Motor neuron (in vitro differentiated cells): Measurements from ENCODE around the gene TSPYL1. TPM values are rescaled to one million over a fixed set of nuclear protein-coding genes. Genes with fewer than 3 reads are reported as not detected.

Experiments
- ATAC-seq, 8 experiments: fragments of 200-7000 bp; cut with Tn5 transposase; replicated peaks in 6 of 8; 2 replicates each; pipeline ENCODE4 v1.8.0; 2021; ENCODE audit warnings: mild to moderate bottlenecking in 8 of 8, moderate library complexity in 8 of 8
- H3K27ac ChIP-seq, 2 donors: fragments of 250-450 bp; sonication (Bioruptor Pico); 2 replicates each; pipeline ENCODE4 v1.9.0; 2021; ENCODE audit warnings: antibody characterized with exemption in 2 of 2, mild to moderate bottlenecking in 2 of 2, moderate library complexity in 1 of 2
- H3K4me1 ChIP-seq, 2 donors: fragments of 250-450 bp; sonication (Bioruptor Pico); replicated peaks in 1 of 2; 2 replicates each; pipeline ENCODE4 v1.6.1; 2021; ENCODE audit warnings: antibody characterized with exemption in 2 of 2, mild to moderate bottlenecking in 2 of 2, moderate library complexity in 1 of 2
- H3K4me3 ChIP-seq, 5 donors: fragments of 250-450 bp; sonication (Bioruptor Pico); 2 replicates each; pipeline ENCODE4 v1.9.0; 2021; ENCODE audit warnings: antibody characterized with exemption in 5 of 5, mild to moderate bottlenecking in 5 of 5, moderate library complexity in 4 of 5
- WGBS, 10 experiments: fragments of 450-650 bp; shearing (Covaris generic); methylation state at CpG; one replicate each; pipeline ENCODE4 v1.0.0; 2022; 5-methylcytosine and 5-hydroxymethylcytosine counted together
- in situ Hi-C, 9 experiments: fragments of 400-800 bp; cut with MboI; loops; one replicate each; pipeline ENCODE4 v1.15.0; 2021; ENCODE audit warnings: low sequenced_read_pairs in 9 of 9, low pct_unique_long_range_greater_than_20kb in 2 of 9; ENCODE audit not compliant: unreplicated experiment in 9 of 9
- total RNA-seq, 8 experiments: library from RNA; unstranded; fragments of 300-600 nt; gene quantifications; 2 replicates each; pipeline versions ENCODE4 v1.2.3 to v1.2.4, GENCODE V29; 2022

The TSPYL1 gene
- total RNA-seq, 8 experiments from 2014 or later: 44.9 to 103 (median 70.5) TPM

DNA sequence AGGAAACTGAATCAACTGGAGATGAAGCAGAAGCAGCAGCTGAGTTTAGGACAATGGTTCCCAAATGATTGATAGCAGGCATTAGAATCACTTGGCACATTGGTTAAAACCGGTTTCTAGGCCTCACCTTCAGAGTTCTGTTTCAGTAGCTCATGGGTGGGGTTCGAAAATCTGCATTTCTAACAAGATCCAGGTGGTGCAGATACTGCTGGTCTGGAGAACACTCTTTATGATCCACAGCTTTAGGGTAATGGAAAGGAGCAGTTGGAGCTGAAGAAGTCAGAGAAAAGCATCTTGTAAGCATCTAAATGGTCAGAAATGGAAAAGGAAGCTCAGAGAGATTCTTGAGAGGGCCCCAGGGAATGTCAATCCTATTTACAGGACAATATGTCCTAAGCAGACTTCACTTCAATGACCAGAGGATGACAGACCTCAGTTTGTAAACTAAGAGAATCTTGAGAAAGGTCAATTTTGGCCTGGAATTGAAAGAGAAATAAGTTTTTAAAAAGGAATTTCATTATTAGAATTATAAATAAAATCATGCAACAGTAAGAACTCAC, 8.5 kb downstream of the TSPYL1 start:
- in situ Hi-C loops: loop anchor here in 2 of 9 experiments (25.0 kb wide), 2 partner anchors 266 to 291 kb away; partner anchors contain the start of genes CALHM4 (in 1 of the 2), RWDD1 (in 1 of the 2) and TRAPPC3L (in 1 of the 2)
- no peak overlapping the region for H3K27ac ChIP-seq
- peaks cover 9 to 11% of the 10 kb centered on the region in 2 donors for H3K4me1 ChIP-seq
- peak in 1 of 8 experiments; percentile 29 for ATAC-seq
- 17 to 40% (median 29%) methylated on average over 1 to 2 of the region's 2 CpGs; no CpG with 5 or more reads in 3 of the 10 experiments for WGBS, 10 experiments
- H3K4me3 ChIP-seq: no peak overlapping the region

DNA sequence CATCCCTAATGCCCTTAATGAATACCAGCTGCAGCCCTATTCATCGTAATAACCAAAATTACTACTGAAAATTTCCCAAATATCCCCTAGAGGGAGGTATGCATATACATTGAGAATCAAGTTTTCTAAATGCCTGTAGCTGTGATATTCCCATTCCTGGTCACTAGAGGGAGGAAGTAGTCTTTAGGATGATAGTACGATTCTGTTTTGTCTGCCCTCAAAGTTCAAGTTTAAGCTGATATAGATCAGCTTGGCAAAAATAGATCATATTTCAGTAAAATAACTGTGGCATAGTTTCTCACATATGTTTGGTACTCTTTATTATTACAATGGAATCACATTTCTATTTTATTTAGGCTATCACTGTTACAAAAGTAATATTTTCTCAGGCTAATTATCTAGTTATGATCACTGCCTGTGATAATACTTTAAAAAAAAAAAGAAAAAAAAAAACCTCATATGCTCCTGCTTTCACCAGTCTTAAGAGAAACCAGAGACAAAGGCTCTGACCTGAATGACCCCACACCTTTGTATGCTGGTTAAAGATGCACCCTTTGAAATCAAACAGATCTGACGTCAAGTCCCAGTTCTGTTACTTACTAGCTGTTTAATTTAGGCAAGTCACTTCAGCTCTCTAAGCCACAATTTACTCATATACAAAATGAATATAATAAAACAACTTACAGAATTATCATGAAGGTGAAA, 11.0 kb downstream of the TSPYL1 start:
- peak; percentile 62 to 87 (median 77) for ATAC-seq
- in situ Hi-C loops: loop anchor here in 3 of 9 experiments (10.0 to 25.0 kb wide), 3 partner anchors 269 to 296 kb away; partner anchors contain the start of genes CALHM4 (in 1 of the 3), RWDD1 (in 1 of the 3) and TRAPPC3L (in 1 of the 3)

DNA sequence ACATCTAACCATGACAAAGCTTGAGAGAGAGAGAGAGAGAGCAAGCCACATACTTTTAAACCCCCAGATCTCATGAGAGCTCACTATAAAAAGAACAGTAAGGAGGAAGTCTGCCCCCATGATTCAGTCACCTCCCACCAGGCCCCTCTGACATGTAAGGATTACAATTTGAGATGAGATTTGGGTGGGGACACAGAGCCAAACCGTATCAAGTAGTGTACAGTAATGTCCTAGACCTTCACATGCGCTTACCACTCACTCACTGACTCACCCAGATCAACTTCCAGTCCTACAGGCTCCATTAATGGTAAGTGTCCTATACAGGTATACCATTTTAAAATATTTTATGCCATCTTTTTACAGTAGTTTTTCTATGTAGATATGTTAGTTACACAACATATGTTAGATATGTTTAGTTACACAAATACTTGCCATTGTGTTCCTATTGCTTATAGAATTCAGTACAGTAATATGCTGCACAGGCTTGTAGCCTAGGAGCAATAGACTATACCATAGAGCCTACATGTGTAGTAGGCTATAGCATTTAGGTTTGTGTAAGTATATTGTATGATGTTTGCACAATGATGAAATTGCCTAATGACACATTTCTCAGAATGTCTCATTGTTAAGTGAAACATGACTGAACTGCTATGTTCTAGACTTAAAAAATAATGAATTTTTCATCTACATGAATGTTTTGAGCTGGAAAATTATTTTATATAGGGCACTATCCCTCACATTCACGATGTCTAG, 11.7 kb downstream of the TSPYL1 start:
- peak in 2 of 8 experiments; percentile 10 to 29 for ATAC-seq
- no peak overlapping the region for H3K4me3 ChIP-seq

More for the DNA sequence above, 11.0 kb downstream of the TSPYL1 start:
- no peak overlapping the region for H3K27ac ChIP-seq
- no peak overlapping the region for H3K4me3 ChIP-seq
- no peaks in the 10 kb centered on the region for H3K4me1 ChIP-seq
- 0 to 100% (median 33%) methylated on average over 1 to 3 of the region's 3 CpGs for WGBS, 10 experiments

DNA sequence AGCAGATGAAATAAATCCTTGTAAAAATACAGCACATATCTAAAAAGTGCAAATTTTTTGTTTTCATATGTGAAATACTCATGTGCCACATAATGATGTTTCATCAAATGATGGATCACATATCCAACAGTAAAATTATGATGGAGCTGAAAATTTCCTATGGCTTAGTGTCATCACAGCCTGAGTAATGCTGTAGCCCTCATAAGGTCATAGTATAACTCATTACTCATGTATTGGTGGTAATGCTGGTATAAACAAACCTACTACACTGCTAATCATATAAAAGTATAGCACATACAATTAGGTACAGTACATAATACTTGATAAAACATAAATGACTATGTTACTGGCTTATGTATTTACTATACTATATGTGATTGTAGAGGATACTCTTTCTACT, 12.9 kb downstream of the TSPYL1 start:
- in situ Hi-C loops: loop anchor here in 3 of 9 experiments (10.0 to 25.0 kb wide), 3 partner anchors 270 to 298 kb away; partner anchors contain the start of genes CALHM4 (in 1 of the 3), RWDD1 (in 1 of the 3) and TRAPPC3L (in 1 of the 3)
- no peak for ATAC-seq
- Histone ChIP-seq H3K27ac (no peak overlapping the region), H3K4me1 (no peaks in the 10 kb centered on the region), H3K4me3 (no peak overlapping the region)

More for the DNA sequence above, 11.7 kb downstream of the TSPYL1 start:
- no peaks in the 10 kb centered on the region for H3K4me1 ChIP-seq
- in situ Hi-C loops: loop anchor here in 3 of 9 experiments (10.0 to 25.0 kb wide), 3 partner anchors 269 to 297 kb away; partner anchors contain the start of genes CALHM4 (in 1 of the 3), RWDD1 (in 1 of the 3) and TRAPPC3L (in 1 of the 3)
- WGBS, 10 experiments: 0 to 67% (median 40%) methylated on average over 1 to 3 of the region's 3 CpGs; no CpG with 5 or more reads in 1 of the 10 experiments
- H3K27ac ChIP-seq: no peak overlapping the region

DNA sequence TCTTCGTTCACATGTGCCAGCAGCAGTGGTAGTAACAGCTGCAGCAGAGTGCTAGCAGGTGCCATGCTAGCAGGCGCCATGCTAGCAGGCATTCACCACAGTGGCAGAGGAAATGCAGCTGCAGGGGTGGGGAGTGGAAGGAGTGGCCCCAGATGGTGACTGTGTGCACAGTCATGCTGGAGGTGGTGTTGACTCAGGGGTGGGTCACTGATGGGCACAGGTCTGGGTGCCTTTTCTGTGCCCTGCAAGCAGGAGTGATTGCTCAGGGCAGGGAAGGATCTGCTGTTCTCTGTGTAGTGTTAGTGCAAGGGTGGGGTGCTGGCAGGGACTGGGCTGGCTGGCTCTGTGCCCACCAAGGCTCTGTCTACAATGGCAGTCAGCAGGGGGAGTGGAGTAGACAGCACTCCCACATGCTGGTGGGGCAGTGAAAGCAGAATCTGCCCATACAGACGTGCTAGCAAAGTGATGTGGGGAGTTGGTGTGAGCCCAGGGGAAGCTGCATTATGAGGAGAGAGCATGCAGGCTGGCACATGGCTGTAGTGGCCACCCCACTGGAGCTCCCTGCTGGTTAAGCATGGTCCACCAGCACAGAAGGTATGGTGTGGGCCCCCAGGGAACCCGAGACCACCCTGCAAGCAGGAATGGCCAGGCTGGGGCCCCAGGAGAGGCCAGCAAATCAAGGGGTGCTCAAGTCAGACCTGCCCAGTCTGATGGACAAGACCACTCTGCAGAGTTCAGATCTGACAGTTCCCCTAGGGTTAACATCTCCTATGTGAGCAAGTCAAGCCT, 14.5 kb downstream of the TSPYL1 start:
- WGBS, 10 experiments: 48 to 100% (median 57%) methylated on average over 1 to 2 of the region's 4 CpGs; no CpG with 5 or more reads in 5 of the 10 experiments
- Histone ChIP-seq H3K4me1 (no peaks in the 10 kb centered on the region), H3K4me3 (no peak overlapping the region), H3K27ac (no peak overlapping the region)
- peak in 5 of 8 experiments; percentile 19 to 82 (median 47) for ATAC-seq
- in situ Hi-C loops: loop anchor here in 3 of 9 experiments (10.0 to 25.0 kb wide), 3 partner anchors 272 to 300 kb away; partner anchors contain the start of genes CALHM4 (in 1 of the 3), RWDD1 (in 1 of the 3) and TRAPPC3L (in 1 of the 3)

DNA sequence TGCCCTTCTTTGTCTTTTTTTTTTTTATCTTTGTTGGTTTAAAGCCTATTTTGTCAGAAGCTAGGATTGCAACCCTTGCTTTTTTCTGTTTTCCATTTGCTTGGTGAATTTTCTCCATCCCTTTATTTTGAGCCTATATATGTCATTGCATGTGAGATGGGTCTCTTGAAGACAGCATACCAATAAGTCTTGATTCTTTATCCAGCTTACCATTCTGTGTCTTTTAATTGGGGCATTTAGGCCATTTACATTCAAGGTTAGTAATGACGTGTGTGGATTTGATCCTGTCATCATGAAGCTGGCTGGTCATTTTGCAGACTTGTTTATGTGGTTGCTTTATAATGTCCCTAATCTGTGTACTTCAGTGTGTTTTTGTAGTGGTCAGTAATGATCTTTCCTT, 16.4 kb downstream of the TSPYL1 start:
- in situ Hi-C loops: loop anchor here in 3 of 9 experiments (10.0 to 25.0 kb wide), 3 partner anchors 274 to 301 kb away; partner anchors contain the start of genes CALHM4 (in 1 of the 3), RWDD1 (in 1 of the 3) and TRAPPC3L (in 1 of the 3)
- Histone ChIP-seq H3K4me1 (no peaks in the 10 kb centered on the region), H3K27ac (no peak overlapping the region), H3K4me3 (no peak overlapping the region)
- no peak for ATAC-seq
- 83 to 100% (median 100%) methylated on average over 1 of the region's 1 CpG; no CpG with 5 or more reads in 1 of the 10 experiments for WGBS, 10 experiments

DNA sequence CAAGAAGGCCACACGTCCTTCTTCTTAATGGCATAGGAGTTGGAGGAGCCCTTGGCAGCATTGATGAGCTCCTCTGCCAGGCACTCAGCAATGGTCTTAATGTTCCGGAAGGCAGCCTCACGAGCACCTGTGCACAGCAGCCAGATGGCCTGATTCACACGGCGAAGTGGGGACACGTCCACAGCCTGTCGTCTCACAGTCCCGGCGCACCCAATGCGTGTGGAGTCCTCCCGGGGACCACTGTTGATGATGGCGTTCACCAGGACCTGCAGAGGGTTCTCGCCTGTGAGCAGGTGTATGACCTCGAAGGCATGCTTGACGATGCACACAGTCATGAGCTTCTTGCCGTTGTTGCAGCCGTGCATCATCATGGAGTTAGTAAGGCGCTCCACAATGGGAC, 21.2 kb downstream of the TSPYL1 start:
- no peak for ATAC-seq
- WGBS, 10 experiments: 67 to 100% (median 80%) methylated on average over 1 to 2 of the region's 18 CpGs; no CpG with 5 or more reads in 5 of the 10 experiments
- Histone ChIP-seq H3K4me3 (no peak overlapping the region), H3K27ac (no peak overlapping the region), H3K4me1 (peaks cover 5 to 9% of the 10 kb centered on the region in 2 donors)
- in situ Hi-C loops: loop anchor here in 2 of 9 experiments (25.0 kb wide), 2 partner anchors 279 to 304 kb away; partner anchors contain the start of genes CALHM4 (in 1 of the 2), RWDD1 (in 1 of the 2) and TRAPPC3L (in 1 of the 2)

DNA sequence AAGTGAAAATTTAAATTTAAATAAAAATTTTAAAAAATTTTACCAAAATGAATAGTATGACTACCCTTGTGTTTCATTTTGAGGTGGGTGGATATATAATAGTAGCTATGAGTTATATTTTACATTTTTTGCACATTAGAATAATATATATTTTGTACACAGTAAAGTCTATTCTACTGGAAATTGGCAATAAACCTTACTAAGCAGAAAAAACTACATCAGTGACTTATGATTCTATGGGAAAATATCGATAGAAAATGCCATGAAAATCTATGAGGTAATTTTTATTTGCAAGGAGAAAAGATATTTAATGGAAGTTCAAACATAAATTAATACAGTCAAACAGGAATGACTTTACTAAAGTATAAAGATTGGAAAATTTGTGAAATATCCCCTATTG, 23.0 kb downstream of the TSPYL1 start:
- in situ Hi-C loops: loop anchor here in 2 of 9 experiments (25.0 kb wide), 2 partner anchors 281 to 306 kb away; partner anchors contain the start of genes CALHM4 (in 1 of the 2), RWDD1 (in 1 of the 2) and TRAPPC3L (in 1 of the 2)
- Histone ChIP-seq H3K4me1 (peaks cover 19 to 20% of the 10 kb centered on the region in 2 donors), H3K4me3 (no peak overlapping the region), H3K27ac (no peak overlapping the region)
- no peak for ATAC-seq
- WGBS, 10 experiments: 13 to 100% (median 100%) methylated on average over 1 of the region's 1 CpG; no CpG with 5 or more reads in 2 of the 10 experiments

DNA sequence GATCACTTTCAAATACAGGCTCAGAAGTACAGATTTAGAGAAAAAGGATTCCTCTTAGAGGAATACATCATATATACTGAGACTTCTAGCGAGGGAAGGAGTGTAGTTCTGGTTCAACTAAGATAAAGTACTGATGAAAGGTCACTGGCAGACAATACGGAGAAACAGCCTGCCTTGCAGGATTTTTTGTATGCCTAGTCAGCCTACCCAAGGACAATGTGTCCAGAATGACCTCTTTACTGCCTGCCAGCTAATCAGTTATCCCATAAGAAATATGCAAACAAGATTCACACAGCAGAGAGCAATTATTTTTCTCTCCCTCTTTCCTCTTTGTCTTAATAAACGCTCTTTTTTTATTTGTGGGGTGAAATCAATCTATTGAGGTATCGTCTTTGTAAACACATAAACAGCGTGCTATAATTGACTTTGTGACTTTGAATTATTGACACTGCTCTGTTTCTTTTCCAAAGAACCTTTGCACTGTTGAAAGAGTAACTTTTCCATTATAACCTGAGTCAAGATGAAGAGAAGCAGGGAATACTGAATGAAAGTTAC, 24.4 kb downstream of the TSPYL1 start:
- in situ Hi-C loops: loop anchor here in 2 of 9 experiments (25.0 kb wide), 2 partner anchors 282 to 307 kb away; partner anchors contain the start of genes CALHM4 (in 1 of the 2), RWDD1 (in 1 of the 2) and TRAPPC3L (in 1 of the 2)
- peak in 2 of 8 experiments; percentile 4 to 9 for ATAC-seq
- Histone ChIP-seq H3K4me1 (peaks cover 22 to 27% of the 10 kb centered on the region in 2 donors), H3K27ac (peak overlapping the region; percentile 94), H3K4me3 (peak overlapping the region; percentile 7 to 95 (median 94))
- 0 to 50% (median 11%) methylated on average over 1 to 5 of the region's 5 CpGs for WGBS, 10 experiments

DNA sequence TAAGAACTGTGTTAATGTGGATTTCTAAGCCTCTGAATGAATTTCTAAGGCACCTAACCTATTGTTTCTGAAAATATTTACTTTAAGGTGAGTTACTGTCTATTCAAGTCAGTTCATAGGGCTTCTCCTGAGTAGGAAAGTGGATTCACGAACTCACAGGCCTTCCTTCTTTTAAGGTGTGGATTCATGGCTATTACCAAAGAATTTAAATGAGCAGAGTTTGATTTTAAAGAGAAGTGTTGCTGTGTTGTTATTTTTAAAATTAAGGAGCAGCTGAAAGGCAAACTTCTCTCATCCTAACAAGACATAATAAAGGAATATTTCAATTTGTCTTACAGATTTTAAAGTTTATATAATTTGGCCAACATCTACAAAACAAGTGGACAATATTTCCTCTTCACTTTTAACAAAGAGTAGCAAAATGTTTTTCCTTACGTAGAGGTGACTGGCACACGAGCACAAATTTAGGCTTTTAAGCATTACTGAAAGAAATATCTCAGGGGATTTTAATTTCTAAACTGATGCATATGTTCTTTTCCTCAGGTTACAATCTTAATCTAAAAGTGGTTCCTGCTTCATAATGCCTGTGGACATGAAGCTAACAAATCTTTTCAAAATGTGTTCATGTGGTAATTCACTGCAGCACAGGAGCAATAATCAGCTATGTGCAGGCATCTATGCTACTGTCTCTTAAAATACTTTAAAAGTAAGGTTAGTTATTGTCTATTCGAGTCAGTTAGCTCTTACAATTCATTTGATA, 25.3 kb downstream of the TSPYL1 start:
- Histone ChIP-seq H3K27ac (peak overlapping the region; percentile 94), H3K4me1 (peaks cover 27% of the 10 kb centered on the region in 2 donors), H3K4me3 (peak overlapping the region; percentile 88 to 95 (median 94))
- 0 to 24% (median 7%) methylated on average over 1 to 4 of the region's 4 CpGs for WGBS, 10 experiments
- in situ Hi-C loops: loop anchor here in 2 of 9 experiments (25.0 kb wide), 2 partner anchors 283 to 308 kb away; partner anchors contain the start of genes CALHM4 (in 1 of the 2), RWDD1 (in 1 of the 2) and TRAPPC3L (in 1 of the 2)
- ATAC-seq: no peak
